Right kidney (tissue), 1 donor: Measurements from ENCODE around the gene DYNLT2.
"Not testable (repeated sequence)": the region's sequence is repeated elsewhere in the genome, so short reads cannot be mapped to it uniquely, and the experiment has no call there.

Experiments
- DNase-seq: peaks from one replicate; pipeline ENCODE4 v3.0.0-alpha.2; 2016

The DYNLT2 gene

DNA sequence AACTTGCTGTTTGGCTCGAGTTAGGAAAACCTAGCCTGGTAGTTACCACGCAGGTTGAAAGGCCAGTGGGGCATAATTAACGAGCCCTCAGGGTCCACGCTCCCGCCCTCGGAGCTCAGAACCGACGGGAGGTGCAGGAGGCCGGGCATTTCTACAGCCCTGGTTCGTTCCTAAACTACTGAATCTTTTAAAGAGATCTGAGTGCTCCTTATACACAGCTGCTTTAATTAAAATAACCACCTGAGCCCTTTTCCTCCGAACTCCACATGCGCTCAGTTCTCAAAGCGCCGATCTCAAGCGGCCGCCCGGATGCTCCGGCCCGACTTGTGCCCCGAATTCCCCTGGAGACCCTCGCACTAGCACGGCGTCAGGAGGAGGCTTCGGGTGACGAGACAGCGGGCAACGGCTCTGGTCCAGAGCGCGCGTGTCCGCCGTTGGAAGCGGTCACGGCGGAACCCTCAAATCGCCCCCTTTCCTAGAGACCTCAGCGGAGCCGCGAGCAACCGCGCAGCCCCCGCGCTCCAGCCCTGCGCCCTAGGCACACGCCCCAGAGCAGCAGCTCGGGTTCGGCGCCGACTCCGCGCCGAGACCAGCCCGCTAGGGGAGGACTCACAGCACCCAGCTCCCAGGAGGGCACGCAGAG, 49.9 kb downstream of the DYNLT2 start:
- DNase-seq, result no peak

DNA sequence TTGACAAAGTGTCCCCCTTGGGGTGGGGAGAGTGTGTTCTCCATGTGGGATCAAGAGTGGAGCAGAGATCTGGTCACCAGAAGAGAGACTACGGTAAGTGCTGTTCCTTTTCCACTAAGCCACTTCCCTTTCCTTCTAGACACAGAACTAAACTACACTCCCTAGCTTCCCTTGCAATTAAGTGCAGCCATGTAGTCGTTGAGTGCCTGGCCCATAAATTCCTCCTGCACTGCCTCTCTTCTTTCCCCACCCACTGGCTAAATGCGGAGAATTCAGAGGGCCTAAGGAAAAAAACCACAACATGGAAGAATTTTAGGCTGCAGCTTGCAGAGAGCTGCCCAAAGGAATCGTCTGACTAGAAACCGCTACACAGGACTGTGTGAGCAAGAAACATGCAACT, 51.1 kb downstream of the DYNLT2 start:
- no peak for DNase-seq

DNA sequence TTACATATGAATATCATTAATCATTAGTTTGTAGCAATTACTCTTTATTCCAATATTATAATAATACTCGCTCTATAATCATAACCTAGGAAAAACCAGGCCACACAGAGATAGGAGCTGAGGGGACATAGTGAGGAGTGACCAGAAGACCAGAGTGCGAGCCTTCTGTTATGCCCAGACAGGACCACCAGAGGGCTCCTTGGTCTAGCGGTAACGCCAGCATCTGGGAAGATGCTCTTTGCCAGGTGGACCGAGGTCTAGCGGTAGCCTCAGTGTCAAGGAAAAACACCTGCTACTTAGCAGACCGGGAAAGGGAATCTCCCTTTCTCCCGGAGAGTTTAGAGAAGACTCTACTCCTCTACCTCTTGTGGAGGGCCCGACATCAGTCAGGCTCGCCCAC, 54.3 kb downstream of the DYNLT2 start:
- DNase-seq, result not testable (repeated sequence)

DNA sequence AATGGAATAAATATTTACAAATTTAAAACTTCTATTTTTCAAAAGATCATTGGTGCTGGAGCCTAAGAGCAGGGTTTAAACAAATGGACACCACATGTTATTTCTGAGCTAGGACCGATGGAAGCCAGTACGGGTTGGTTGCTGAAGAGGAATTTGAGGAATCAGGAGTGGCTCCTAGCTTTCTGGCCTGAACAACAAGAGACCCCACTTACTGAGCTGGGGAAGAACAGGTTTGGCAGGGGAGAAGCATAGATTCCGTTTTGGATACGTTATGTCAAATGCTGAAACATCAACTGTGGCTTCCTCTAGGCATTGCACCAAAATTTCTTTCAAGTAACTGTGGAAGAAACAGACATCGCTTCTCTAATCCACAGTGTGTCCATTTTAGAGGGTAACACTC, 56.2 kb downstream of the DYNLT2 start:
- no peak for DNase-seq

DNA sequence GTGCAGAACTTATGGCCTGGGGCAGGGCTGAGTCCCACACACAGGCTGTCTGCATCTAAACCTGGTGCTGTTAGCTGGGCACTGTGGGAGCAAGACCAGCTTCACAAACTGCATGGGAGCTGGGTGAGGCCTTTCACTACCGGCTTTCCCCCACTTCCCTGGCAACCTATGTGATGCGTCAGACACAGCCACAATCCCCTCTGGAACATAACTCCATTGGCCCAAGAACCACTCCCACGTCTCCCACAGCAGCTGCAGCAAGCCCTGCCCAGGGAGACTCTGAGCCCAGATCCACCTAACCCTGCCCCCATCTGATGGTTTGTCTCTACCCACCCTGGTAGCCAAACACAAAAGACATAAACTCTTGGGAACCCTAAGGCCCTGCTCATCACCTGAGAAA, 58.9 kb downstream of the DYNLT2 start:
- DNase-seq, result no peak

DNA sequence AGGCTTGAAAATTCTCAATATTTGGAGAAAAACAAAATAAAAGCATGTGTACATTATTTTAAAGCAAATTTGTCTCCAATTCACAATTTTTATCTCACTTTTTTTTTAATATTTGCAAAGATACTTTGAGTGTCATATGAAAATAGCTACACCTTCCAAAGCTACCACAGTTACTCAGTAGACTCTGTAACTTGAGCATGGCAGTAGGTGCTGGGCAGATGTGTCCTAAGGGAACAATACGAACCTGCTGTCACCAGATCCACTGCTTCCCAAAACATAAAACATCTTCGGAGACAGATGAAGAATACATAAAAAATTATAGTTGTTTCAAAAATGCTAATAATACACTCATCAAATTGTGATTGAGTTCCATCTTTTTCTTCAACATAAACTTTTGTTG, 60.1 kb downstream of the DYNLT2 start:
- no peak for DNase-seq
